GM13976 (cell line): ENCODE data around the gene MANSC4.

Source experiments
- DNase-seq: peaks from one replicate; pipeline ENCODE4 v3.0.0; 2012; ENCODE audit warnings: low spot score
- in situ Hi-C: fragments of 300-500 bp; cut with MboI; formaldehyde crosslinking; loops from one replicate; pipeline ENCODE4 v1.12.0; 2022; ENCODE audit warnings: low sequenced_read_pairs, mixed read lengths, inconsistent platforms; ENCODE audit not compliant: unreplicated experiment
- TF ChIP-seq, protein P1 (sequence below): IDR thresholded peaks from 2 replicates; pipeline ENCODE4 v1.5.1; 2012; ENCODE audit warnings: borderline replicate concordance, mild to moderate bottlenecking; ENCODE audit not compliant: insufficient read depth; ENCODE audit errors: extremely low read depth, missing control alignments, control extremely low read depth

The MANSC4 gene

GRCh38 chr12:27802511-27802910, 22.5 kb upstream of the MANSC4 start:
- in situ Hi-C loops = no loop called here
- TF ChIP-seq, protein P1, sequence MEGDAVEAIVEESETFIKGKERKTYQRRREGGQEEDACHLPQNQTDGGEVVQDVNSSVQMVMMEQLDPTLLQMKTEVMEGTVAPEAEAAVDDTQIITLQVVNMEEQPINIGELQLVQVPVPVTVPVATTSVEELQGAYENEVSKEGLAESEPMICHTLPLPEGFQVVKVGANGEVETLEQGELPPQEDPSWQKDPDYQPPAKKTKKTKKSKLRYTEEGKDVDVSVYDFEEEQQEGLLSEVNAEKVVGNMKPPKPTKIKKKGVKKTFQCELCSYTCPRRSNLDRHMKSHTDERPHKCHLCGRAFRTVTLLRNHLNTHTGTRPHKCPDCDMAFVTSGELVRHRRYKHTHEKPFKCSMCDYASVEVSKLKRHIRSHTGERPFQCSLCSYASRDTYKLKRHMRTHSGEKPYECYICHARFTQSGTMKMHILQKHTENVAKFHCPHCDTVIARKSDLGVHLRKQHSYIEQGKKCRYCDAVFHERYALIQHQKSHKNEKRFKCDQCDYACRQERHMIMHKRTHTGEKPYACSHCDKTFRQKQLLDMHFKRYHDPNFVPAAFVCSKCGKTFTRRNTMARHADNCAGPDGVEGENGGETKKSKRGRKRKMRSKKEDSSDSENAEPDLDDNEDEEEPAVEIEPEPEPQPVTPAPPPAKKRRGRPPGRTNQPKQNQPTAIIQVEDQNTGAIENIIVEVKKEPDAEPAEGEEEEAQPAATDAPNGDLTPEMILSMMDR = no peak
- no peak for DNase-seq

- DNase-seq = no peak
- TF ChIP-seq, protein P1 = no peak
- in situ Hi-C loops = no loop called here
Observed at GRCh38 chr12:27801630-27802029, 21.6 kb upstream of the MANSC4 start.

GRCh38 chr12:27800819-27801218, 20.8 kb upstream of the MANSC4 start:
- TF ChIP-seq, protein P1 = no peak
- in situ Hi-C loops = no loop called here
- DNase-seq = no peak

- TF ChIP-seq, protein P1 = no peak
- in situ Hi-C loops = no loop called here
- DNase-seq = no peak
Observed at GRCh38 chr12:27797301-27798025, 17.4 kb upstream of the MANSC4 start.

GRCh38 chr12:27796128-27796527, 16.1 kb upstream of the MANSC4 start:
- in situ Hi-C loops = no loop called here
- no peak for DNase-seq
- TF ChIP-seq, protein P1 = no peak

- no peak for DNase-seq
- TF ChIP-seq, protein P1 = no peak
- in situ Hi-C loops = no loop called here
Observed at GRCh38 chr12:27794818-27795584, 15.0 kb upstream of the MANSC4 start.
